GM18951 (cell line): ENCODE measurements around the gene TFAP2A.

Experiments used
- POLR2A ChIP-seq: IDR thresholded peaks from 4 replicates; pipeline ENCODE4 v1.6.1; 2011; ENCODE audit warnings: mild to moderate bottlenecking; ENCODE audit not compliant: insufficient read length, insufficient read depth; ENCODE audit errors: extremely low read depth
- in situ Hi-C: fragments of 300-500 bp; cut with MboI; formaldehyde crosslinking; loops from one replicate; pipeline ENCODE4 v1.12.0; 2022; ENCODE audit warnings: low sequenced_read_pairs, mixed read lengths, inconsistent platforms; ENCODE audit not compliant: unreplicated experiment

Gene TFAP2A

GRCh38 chr6:10368861-10369260 is 46.0 kb downstream of the TFAP2A start:
- in situ Hi-C loops = no loop called here
- TF ChIP-seq POLR2A = no peak

DNA sequence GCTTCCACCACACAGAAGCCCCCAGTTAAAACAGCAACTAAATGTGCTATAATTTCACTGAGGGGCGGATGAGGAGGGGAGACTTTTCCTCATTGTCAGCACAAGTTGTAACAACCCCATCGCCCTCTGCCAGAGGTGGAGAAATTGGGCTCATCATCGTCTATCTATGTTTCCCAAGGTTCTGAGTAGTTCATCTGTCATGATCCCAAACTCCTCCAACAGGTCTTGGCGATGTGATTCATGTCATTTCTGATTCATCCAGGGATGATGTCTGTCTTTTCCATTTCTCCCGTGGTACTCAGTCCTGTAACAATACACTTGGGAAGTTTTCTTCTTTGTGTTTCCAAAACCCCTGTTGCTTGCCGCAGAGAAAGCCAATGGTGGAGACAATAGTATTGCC is 51.0 kb downstream of the TFAP2A start:
- in situ Hi-C loops = no loop called here
- TF ChIP-seq POLR2A = no peak

GRCh38 chr6:10362300-10362699 is 52.6 kb downstream of the TFAP2A start:
- TF ChIP-seq POLR2A = no peak

GRCh38 chr6:10361428-10361827 is 53.4 kb downstream of the TFAP2A start:
- TF ChIP-seq POLR2A = no peak
- in situ Hi-C loops = no loop called here

More at GRCh38 chr6:10362300-10362699, 52.6 kb downstream of the TFAP2A start:
- in situ Hi-C loops = no loop called here

DNA sequence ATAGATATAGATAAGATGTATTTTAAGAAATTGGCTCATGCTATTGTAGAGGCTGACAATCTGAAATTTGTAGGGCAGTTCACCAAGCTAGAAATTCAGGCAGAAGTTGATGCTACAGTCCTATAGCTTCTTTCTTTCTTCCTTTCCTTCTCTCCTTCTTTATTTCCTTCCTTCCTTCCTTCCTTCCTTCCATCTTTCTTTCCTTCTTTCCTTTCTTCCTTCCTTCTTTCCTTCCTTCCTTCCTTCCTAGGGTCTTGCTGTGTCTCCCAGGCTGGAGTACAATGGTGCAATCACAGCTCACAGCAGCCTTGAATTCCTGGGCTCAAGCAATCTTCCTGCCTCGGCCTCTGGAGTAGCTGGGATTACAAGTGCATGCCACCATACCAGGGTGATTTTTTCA is 55.3 kb downstream of the TFAP2A start:
- in situ Hi-C loops = no loop called here
- no peak for TF ChIP-seq POLR2A

DNA sequence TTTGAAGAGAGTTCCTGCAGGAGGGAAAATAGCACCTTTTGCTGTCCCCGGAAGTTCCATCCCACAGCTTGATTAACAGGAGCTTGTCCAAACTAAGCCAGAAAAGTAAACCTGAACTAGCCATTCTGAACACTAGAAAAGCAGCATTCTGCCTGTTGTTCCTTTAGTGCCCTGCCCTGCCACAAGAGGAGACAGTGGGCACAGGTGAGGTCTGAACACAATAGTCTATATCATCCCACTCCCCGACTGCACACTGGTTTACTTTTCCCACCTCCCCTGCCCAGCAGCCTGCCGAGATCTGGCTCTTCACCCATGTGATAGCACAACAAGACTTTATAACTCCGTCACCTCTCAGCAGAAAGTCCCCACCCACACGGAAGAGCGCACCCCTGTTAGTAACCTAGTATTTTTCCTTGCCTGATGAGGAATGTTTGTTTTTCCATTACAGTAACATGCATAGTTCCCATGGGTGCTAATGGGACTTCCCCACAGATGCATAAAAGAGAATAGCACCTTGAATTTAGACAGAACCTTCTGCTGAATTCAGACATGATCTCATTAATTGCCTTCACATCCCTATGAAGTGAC is 59.7 kb downstream of the TFAP2A start:
- no peak for TF ChIP-seq POLR2A
- in situ Hi-C loops = no loop called here

- no peak for TF ChIP-seq POLR2A
- in situ Hi-C loops = no loop called here
These were observed 63.1 kb downstream of the TFAP2A start for GRCh38 chr6:10351791-10352190.

DNA sequence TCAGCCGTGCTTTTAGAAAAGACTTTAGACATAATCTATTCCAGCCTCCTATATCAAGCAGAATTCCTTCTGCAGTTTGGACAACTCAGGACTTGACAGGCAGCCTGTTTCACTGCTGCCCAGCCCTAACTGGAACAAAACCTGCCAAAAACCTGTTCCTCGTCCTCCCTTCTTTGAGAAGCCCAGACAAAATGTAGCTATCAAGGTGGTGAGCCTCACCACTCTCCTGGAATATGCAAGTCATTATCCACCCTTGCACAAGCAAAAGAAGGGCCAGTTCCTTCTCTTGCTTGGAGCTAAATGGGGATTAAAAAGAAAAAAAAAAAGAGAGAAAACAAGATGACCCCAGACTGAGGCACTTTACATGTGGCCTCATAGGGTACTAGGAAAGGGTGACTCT is 64.2 kb downstream of the TFAP2A start:
- in situ Hi-C loops = no loop called here
- TF ChIP-seq POLR2A = no peak

GRCh38 chr6:10347561-10348327 is 67.1 kb downstream of the TFAP2A start:
- TF ChIP-seq POLR2A = no peak
- in situ Hi-C loops = no loop called here
